ENCODE measurements around the gene ZNF19. TPM values are rescaled to one million over a fixed set of nuclear protein-coding genes. Genes with fewer than 3 reads are reported as not detected.

Gene ZNF19
- total RNA-seq, 4 donors from 2014 or later = 2.3 to 4.0 (median 2.9) TPM

- 90% methylated on average over 2 of the region's 2 CpGs for WGBS
- Histone ChIP-seq H3K9me3 (no peaks in the 10 kb centered on the region), H3K27ac (replicated peaks in 1 of 4) (no peak overlapping the region), H3K36me3 (peaks cover 20 to 69% (median 56%) of the 10 kb centered on the region in 4 donors), H3K4me3 (no peak overlapping the region), H3K27me3 (no peaks in the 10 kb centered on the region), H3K4me1 (no peaks in the 10 kb centered on the region)
- intact Hi-C loops (cut with DNase I) = no loop called here
- no peak for DNase-seq (ENCODE audit: extremely low spot score)
- no peak for TF ChIP-seq POLR2AphosphoS5 (IDR thresholded peaks at IDR 0.05)
- no peak for TF ChIP-seq POLR2A (IDR thresholded peaks at IDR 0.05; ENCODE audit: low read depth)
- no peak for TF ChIP-seq EP300 (IDR thresholded peaks at IDR 0.05)
- no peak for TF ChIP-seq CTCF (IDR thresholded peaks at IDR 0.05)
These were observed 16.2 kb downstream of the ZNF19 start for GRCh38 chr16:71472931-71473330.

GRCh38 chr16:71472051-71472450 lies 17.1 kb downstream of the ZNF19 start:
- H3K4me1 ChIP-seq = no peaks in the 10 kb centered on the region
- H3K9me3 ChIP-seq = no peaks in the 10 kb centered on the region
- H3K4me3 ChIP-seq = no peak overlapping the region
- TF ChIP-seq POLR2AphosphoS5 (IDR thresholded peaks at IDR 0.05) (no peak), CTCF (IDR thresholded peaks at IDR 0.05) (no peak), EP300 (IDR thresholded peaks at IDR 0.05) (no peak)
- intact Hi-C loops (cut with DNase I) = no loop called here
- DNase-seq (ENCODE audit: extremely low spot score) = no peak
- 79% methylated on average over 2 of the region's 2 CpGs for WGBS
- no peaks in the 10 kb centered on the region for H3K27me3 ChIP-seq
- H3K36me3 ChIP-seq = peaks cover 14 to 60% (median 48%) of the 10 kb centered on the region in 4 donors
- H3K27ac ChIP-seq (replicated peaks in 1 of 4) = no peak overlapping the region

GRCh38 chr16:71467810-71468209 lies 21.3 kb downstream of the ZNF19 start:
- Histone ChIP-seq H3K9me3 (no peaks in the 10 kb centered on the region), H3K4me1 (peaks cover under 1 to 5% (median 3%) of the 10 kb centered on the region in 4 donors), H3K27me3 (no peaks in the 10 kb centered on the region), H3K4me3 (no peak overlapping the region), H3K36me3 (peaks cover 0 to 27% (median 16%) of the 10 kb centered on the region in 4 donors), H3K27ac (replicated peaks in 1 of 4) (no peak overlapping the region)
- 35% methylated on average over 9 of the region's 9 CpGs for WGBS
- intact Hi-C loops (cut with DNase I) = no loop called here
- TF ChIP-seq CTCF (IDR thresholded peaks at IDR 0.05) (no peak), POLR2A (IDR thresholded peaks at IDR 0.05; ENCODE audit: low read depth) (no peak), POLR2AphosphoS5 (IDR thresholded peaks at IDR 0.05) (no peak), EP300 (IDR thresholded peaks at IDR 0.05) (no peak)
- DNase-seq (ENCODE audit: extremely low spot score) = no peak

GRCh38 chr16:71464231-71464630 lies 24.9 kb downstream of the ZNF19 start:
- Histone ChIP-seq H3K36me3 (peaks cover 0 to under 1% (median 0%) of the 10 kb centered on the region in 4 donors), H3K27me3 (no peaks in the 10 kb centered on the region), H3K27ac (replicated peaks in 1 of 4) (no peak overlapping the region), H3K9me3 (no peaks in the 10 kb centered on the region), H3K4me3 (no peak overlapping the region), H3K4me1 (peaks cover 18 to 31% (median 28%) of the 10 kb centered on the region in 4 donors)
- no peak for TF ChIP-seq POLR2A (IDR thresholded peaks at IDR 0.05; ENCODE audit: low read depth)
- no peak for TF ChIP-seq POLR2AphosphoS5 (IDR thresholded peaks at IDR 0.05)
- TF ChIP-seq EP300 (IDR thresholded peaks at IDR 0.05) = no peak
- no peak for TF ChIP-seq CTCF (IDR thresholded peaks at IDR 0.05)
- WGBS = 85% methylated on average over 1 of the region's 1 CpG
- intact Hi-C loops (cut with DNase I) = no loop called here
- no peak for DNase-seq (ENCODE audit: extremely low spot score)

Data from esophagus muscularis mucosa (tissue), 4 donors.